Renal cortical epithelial cell (primary cell): ENCODE measurements around the gene KIF5B. TPM values are rescaled to one million over a fixed set of nuclear protein-coding genes. Genes with fewer than 3 reads are reported as not detected.
A peak's percentile ranks its signal among the peaks of the same experiment; 100 is the strongest.
"Not testable (repeated sequence)": the region's sequence is repeated elsewhere in the genome, so short reads cannot be mapped to it uniquely, and the experiment has no call there.

Experiments used
- DNase-seq: peaks from one replicate; pipeline ENCODE4 v3.0.0-alpha.2; 2011; ENCODE audit warnings: low read depth
- total RNA-seq: library from RNA; depleted of rRNA; stranded (reverse); fragments of >200 nt; gene quantifications from 2 replicates; pipeline ENCODE4 v1.2.3, GENCODE V29; 2014

KIF5B gene
- 133 and 137 TPM in 2 replicates for total RNA-seq

DNA sequence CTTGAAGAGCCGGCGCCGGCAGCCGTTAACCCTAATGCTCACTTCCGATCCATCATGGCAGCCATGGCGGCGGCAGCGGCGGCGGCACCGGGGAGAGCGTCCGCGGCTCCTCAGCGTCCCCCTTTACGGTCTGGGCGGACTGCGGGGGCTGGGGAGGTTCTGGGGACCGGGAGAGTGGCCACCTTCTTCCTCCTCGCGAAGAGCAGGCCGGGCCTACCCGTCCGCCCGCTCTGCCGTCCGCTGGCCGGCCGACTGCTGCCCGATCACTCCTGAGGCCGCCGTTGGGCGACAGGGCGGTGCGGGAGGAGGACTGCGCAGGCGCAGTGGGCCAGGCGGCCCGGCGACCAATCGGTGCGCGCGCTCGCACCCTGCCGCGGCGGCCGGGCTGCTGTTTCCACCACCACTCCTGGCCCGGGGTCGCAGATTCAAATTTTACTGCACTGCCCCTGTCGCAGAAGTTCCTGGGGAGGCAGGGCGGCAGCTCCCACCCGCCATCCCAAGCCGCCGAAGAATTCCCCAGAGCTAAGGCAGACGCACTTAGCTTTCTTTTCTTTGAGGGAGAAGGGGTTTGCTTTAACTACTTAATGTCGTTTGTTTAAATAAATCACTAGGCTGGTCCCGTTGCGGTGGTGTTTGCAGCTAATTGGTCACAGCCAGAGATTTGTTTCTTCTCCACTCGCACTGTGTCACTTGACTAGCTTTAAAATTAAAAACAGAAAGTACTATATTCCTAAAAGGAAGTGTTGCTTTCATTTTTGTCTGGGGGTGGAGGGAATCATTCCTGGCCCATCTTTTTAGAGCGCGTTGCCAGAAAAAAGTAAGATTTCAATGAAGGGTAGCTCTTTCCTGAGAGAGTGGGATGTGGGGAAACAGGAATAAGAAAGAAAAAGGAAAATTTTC lies at the start of gene KIF5B:
Gene KIF5B (minus strand): TSS at position 290 of the 900 bp plus-strand sequence. CDS start 452 bp downstream, outside the sequence.
- peak; percentile 55 for DNase-seq

DNA sequence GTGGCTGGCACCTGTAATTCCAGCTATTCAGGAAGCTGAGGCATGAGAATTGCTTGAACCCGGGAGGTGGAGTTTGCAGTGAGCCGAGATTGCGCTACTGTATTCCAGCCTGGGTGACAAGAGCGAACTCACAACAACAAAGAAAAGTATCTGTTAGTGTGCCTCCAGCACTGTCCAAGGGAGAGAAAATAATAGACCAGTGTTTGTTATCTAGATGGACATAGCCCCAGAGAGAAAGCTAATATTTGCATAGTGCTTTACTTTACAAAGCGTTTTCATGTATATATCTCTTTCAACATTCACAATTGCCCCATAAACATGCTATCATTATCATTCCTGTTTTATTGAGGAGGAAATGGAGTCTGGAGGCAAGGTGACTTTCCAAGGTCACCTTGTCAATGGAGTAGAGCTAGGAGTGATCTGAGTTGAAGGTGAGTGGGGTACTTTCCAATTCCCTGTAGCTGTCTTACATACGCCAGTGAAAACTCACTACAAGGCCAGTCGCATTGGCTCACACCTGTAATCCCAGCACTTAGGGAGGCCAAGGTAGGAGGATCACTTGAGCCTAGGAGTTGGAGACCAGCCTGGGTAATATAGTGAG lies 49.7 kb upstream of the KIF5B start:
- DNase-seq, result no peak

- peak; percentile 9 for DNase-seq
Observed at GRCh38 chr10:32104622-32105509, 48.6 kb upstream of the KIF5B start.

- no peak for DNase-seq
Observed at GRCh38 chr10:32104181-32104580, 48.0 kb upstream of the KIF5B start.

- DNase-seq, result no peak
Observed at GRCh38 chr10:32103721-32104120, 47.5 kb upstream of the KIF5B start.

DNA sequence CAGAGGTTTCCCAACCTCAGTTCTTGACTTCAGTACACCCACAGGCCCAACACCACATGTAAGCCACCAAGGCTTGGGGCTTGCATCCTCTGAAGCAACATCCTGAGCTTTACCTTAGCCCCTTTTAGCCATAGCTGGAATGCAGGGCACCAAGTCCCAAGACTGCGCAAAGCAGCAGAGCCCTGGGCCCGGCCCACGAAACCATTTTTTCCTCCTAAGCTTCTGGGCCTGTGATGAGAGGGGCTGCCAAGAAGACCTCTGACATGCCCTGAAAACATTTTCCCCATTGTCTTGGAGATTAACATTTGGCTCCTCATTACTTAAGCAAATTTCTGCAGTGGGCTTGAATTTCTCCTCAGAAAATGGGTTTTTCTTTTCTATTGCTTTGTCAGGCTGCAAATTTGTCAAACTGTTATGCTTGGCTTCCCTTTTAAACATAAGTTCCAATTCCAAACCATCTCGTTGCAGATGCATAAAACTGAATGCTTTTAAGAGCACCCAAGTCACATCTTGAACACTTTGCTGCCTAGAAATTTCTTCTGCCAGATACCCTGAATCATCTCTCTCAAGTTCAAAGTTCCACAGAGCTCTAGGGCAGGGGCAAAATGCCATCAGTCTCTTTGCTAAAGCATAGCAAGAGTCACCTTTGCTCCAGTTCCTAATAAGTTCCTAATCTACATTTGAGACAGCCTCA lies 42.5 kb upstream of the KIF5B start:
- DNase-seq, result not testable (repeated sequence)

DNA sequence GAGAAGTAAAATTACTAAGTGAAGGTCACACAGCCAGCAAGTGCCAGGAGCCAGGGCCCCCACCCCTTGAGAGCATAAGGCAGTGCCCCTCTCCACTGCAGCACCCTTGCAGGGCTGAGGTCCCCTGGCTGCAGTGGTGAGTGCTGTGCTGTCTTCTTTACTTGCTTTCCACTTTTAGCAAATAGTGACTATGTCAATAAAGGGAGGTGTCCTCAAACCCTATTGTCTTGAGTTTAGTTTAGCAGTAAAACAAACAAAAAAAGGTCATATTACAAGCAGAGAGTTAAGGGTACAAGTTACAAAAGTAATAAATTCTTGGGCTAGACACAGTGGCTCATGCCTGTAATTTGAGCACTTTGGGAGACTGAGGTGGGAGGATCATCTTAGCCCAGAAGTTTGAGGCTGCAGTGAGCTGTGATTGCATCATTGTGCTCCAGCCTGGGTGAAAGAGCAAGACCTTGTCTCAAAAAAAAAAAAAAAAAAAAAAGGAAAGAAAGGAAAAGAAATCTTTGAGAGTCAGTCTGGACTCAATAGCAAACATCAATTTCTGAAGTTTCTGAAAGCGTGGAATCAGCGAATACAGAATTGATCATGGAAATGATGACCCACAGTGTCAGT lies 39.0 kb upstream of the KIF5B start:
- peak; percentile 26 for DNase-seq

DNA sequence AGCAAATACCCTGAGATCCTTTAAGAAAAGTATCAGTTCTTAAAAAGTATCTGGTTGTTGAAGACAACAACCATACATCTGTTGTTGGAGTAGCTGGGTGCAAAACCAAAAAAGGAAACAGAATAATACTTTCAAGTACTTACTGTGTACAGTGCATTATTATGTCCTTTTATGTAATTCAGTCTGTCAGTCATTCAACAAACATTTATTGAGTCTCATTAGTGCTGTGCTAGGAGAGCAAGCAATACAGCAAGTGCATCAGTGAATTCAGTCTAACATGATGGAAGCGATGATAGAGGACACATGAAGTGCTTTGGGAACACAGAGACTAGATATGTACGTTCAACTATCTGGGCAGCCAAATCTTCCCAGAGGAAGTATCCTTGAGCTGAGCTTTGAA lies 37.4 kb upstream of the KIF5B start:
- DNase-seq, result no peak

DNA sequence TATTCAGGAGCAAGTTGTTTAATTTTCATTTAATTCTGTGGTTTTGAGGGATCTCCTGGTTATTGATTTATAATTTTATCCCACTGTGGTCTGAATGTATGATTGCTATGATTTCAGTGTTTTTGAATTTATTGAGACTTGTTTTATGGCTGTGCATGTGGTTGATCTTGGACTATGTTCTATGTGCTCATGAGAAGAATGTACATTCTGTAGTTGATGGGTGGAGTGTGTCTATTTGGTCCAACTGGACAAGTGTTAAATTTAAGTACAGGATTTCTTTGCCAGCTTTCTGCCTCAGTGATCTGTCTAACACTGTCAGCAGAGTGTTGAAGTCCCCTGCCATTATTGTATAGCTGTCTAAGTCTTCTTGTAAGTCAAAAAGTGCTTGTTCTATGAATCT lies 34.8 kb upstream of the KIF5B start:
- no peak for DNase-seq

- no peak for DNase-seq
Observed at GRCh38 chr10:32084185-32084851, 28.1 kb upstream of the KIF5B start.

DNA sequence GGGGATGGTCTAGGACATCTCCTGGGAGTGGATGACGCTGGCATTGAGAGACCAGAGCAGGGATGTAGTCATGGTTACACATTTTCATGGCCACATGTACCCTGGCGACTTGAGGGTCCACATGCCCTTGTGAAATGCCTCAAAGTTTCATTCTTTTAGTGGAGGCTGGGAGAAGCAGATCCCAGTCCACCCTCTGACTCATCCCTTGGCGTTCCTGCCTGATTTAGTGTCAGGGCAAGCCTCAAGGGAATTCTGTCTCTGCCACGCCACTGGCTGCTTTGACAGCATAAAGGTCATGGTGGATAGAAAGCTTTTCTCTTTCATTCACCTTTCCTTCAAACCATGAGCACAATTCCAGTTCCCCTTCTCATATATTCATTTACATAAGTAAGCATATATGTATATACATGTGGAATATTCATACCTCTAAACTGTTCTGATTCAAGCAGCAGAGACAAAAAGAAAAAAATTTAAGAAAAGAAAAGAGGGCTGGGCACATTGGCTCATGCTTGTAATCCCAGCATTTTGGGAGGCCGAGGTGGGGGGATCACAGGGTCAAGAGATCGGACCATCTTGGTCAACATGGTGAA lies 21.8 kb upstream of the KIF5B start:
- peak; percentile 36 for DNase-seq

DNA sequence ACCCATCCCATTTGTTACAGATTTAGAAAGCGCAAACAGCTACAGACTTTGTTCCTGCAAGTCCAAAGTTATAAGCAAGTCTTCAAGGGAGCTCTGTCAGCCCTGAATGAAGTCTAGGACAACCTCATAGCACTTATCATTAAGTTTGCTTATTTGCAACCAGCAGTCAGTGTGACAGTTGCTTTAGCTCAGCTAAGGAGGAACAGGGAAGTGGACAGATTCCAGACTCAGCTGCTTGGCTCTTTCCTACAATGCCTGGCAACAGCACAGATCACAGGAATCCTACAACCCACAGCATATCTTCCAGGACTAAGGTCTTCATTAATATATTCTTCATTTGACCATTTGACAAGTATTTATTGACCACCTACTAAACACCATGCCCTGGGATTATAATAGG lies 17.4 kb upstream of the KIF5B start:
- DNase-seq, result no peak

GRCh38 chr10:32073128-32073527 lies 16.9 kb upstream of the KIF5B start:
- DNase-seq, result no peak

GRCh38 chr10:32072025-32072800 lies 16.0 kb upstream of the KIF5B start:
- no peak for DNase-seq

DNA sequence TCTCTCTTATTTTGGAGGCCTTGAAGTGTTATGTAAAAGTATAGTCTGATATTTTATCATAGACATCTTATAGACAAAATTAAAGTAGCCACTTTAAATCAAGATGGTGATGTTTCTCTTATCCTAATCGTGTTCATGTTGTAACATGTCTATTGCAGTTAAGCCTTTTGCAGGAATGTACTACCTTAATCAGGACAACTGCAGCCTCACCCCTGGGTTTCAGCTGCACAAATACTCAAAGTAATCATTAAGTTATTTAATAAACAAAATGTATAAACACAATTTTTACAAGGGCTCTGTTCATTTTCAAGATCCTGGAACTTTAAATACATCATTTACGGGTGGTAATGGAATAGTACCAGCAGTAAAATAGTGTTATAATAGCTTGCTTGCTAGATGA lies 14.4 kb upstream of the KIF5B start:
- DNase-seq, result no peak

DNA sequence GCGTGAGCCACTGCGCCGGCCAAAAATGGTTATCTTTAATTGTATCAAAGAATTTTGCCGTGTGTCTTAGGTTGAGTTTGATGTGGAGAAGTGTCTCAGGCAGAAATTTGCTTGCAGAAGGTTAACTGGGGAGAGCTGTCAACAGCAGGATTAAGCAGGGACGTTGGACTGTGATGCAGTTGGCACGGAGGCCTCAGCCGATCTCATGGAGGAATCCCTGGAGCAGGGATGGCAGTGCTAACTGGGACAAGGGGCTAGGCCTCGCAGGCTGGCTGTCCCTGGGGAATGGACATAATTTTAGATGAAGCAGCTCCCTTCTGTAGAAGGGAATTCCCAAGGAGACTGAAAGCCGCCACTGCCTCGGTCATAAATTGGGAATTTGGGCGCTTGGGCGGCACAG lies 12.3 kb upstream of the KIF5B start:
- no peak for DNase-seq

- not testable (repeated sequence) for DNase-seq
Observed at GRCh38 chr10:32067931-32068330, 11.7 kb upstream of the KIF5B start.

DNA sequence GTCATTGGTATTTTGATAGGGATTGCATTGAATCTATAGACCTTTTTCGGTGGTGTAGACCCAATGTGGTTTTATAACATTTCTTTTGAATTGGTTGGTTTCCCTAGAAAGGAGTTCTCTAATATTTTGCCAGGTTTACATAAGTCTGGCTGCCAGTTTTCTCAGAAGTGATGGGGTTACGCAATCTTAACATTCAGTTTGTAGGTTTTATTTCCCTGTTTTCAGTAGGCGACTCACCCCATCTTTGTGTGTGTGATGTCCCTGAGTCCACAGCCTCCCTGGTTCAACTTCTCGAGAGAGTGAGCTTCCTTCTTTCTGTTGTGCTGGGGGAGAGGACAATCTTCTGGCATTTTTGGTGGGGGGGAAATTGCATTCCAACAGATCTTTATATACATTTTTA lies 9.6 kb upstream of the KIF5B start:
- peak; percentile 86 for DNase-seq

DNA sequence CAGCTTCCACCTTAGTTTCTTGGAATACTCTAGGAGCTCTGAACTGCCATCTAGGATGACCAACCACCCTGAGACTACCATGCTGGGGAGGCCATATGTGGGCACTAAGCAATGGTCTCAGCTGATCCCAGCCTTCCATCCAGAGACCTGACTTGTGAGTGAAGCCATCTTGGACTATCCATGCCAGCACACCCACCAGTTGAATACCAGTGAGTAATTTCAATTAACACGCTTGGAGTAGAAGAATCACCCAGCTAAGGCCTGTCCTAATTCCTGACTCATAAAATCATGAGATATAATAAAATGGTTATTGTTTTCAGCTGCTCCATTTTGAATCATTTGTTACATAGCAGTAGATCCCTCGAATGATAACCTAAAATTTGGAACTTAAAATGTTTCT lies 5.2 kb upstream of the KIF5B start:
- no peak for DNase-seq
